ENCODE measurements around the gene ZSWIM5.
"Not testable (repeated sequence)": the region's sequence is repeated elsewhere in the genome, so short reads cannot be mapped to it uniquely, and the experiment has no call there.

ZSWIM5 gene

DNA sequence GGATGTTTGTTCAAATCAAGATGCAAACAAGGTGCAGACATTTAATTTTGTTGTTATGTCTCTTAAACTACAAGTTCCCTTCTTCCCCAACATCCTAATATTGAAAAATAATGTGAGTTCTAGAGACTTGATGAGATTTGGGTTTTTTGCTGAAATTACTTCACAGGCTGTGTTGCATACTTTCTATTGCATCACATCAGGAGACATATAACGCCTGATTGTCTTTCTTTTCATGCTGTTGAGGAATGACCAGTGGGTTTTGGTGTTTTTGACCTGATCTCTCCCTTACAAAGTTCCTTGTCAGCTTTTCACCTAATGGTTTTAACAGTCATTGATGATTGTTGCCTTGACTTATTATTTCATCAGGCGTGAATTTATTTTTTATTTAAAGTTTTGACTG is 111.0 kb downstream of the ZSWIM5 start:
- Histone ChIP-seq H3K27me3 (replicated peaks; ENCODE audit: insufficient read depth, low read length) (no peaks in the 10 kb centered on the region), H3K79me2 (ENCODE audit: low read length) (no peaks in the 10 kb centered on the region)

DNA sequence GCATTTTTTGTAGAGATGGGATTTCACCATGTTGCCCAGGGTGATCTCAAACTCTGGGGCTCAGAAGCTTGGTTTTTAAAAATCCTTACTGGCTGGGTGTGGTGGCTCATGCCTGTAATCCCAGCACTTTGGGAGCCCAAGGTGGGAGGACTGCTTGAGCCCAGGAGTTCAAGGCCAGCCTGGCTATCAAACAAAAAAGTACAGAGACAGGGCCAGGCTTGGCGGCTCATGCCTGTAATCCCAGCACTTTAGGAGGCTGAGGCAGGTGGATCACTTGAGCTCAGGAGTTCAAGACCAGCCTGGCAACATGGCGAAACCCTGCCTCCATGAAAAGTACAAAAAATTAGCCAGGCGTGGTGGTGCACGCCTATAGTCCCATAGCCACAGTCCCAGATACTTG is 112.0 kb downstream of the ZSWIM5 start:
- not testable (repeated sequence) for DNase-seq; H3F3A ChIP-seq (ENCODE audit: insufficient read depth, low read length); H3K9me3 ChIP-seq (replicated peaks; ENCODE audit: insufficient read depth, low read length); H3K4me3 ChIP-seq (ENCODE audit: low read length); H2AFZ ChIP-seq (ENCODE audit: low read length); H3K4me1 ChIP-seq (ENCODE audit: low read length); H3K4me2 ChIP-seq (ENCODE audit: low read depth, low read length); H3K27me3 ChIP-seq (replicated peaks; ENCODE audit: insufficient read depth, low read length); H3K9me2 ChIP-seq (replicated peaks; ENCODE audit: insufficient read depth, low read length); H3K27ac ChIP-seq (ENCODE audit: low read length); H3K9ac ChIP-seq (ENCODE audit: low read length); H4K20me1 ChIP-seq (ENCODE audit: insufficient read depth, low read length); H3K79me2 ChIP-seq (ENCODE audit: low read length); H3K36me3 ChIP-seq (replicated peaks; ENCODE audit: insufficient read depth, low read length)

More for the DNA sequence above, 111.0 kb downstream of the ZSWIM5 start:
- Histone ChIP-seq H3K27ac (ENCODE audit: low read length) (no peak overlapping the region), H3K9me3 (replicated peaks; ENCODE audit: insufficient read depth, low read length) (no peaks in the 10 kb centered on the region), H2AFZ (ENCODE audit: low read length) (no peak overlapping the region), H4K20me1 (ENCODE audit: insufficient read depth, low read length) (no peaks in the 10 kb centered on the region), H3F3A (ENCODE audit: insufficient read depth, low read length) (no peaks in the 10 kb centered on the region), H3K4me3 (ENCODE audit: low read length) (no peak overlapping the region), H3K36me3 (replicated peaks; ENCODE audit: insufficient read depth, low read length) (no peaks in the 10 kb centered on the region), H3K9ac (ENCODE audit: low read length) (no peak overlapping the region), H3K9me2 (replicated peaks; ENCODE audit: insufficient read depth, low read length) (no peaks in the 10 kb centered on the region), H3K4me2 (ENCODE audit: low read depth, low read length) (no peak overlapping the region), H3K4me1 (ENCODE audit: low read length) (no peaks in the 10 kb centered on the region)
- no peak for TF ChIP-seq EZH2 (optimal IDR thresholded peaks at IDR 0.05; ENCODE audit: low read depth, low read length)
- TF ChIP-seq, protein P1, sequence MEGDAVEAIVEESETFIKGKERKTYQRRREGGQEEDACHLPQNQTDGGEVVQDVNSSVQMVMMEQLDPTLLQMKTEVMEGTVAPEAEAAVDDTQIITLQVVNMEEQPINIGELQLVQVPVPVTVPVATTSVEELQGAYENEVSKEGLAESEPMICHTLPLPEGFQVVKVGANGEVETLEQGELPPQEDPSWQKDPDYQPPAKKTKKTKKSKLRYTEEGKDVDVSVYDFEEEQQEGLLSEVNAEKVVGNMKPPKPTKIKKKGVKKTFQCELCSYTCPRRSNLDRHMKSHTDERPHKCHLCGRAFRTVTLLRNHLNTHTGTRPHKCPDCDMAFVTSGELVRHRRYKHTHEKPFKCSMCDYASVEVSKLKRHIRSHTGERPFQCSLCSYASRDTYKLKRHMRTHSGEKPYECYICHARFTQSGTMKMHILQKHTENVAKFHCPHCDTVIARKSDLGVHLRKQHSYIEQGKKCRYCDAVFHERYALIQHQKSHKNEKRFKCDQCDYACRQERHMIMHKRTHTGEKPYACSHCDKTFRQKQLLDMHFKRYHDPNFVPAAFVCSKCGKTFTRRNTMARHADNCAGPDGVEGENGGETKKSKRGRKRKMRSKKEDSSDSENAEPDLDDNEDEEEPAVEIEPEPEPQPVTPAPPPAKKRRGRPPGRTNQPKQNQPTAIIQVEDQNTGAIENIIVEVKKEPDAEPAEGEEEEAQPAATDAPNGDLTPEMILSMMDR (IDR thresholded peaks at IDR 0.05; ENCODE audit: low read length) = no peak
- no peak for TF ChIP-seq EZH2phosphoT487 (IDR thresholded peaks at IDR 0.05; ENCODE audit: low read length)
- no peak for DNase-seq

DNA sequence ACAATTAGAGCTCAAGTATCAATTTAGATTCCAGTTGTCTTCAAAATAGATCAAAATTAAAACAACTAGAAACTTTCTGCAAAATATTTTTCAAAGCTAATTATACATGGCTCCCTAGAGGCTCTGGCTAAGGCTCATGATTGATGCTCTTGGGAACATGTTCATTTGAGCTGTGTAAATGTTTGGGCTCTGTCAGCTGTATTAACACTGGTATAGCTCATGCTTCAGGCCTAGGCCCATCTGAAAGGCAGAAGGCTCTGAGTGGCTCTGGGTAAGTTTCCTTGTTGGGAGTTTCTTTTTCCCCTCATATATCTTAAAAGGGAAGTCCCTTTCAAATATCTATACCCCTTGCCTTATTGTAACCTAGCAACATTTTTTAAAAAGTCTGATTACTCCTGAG is 113.1 kb downstream of the ZSWIM5 start:
- Histone ChIP-seq H3K27ac (ENCODE audit: low read length) (no peak overlapping the region), H2AFZ (ENCODE audit: low read length) (no peak overlapping the region), H3K27me3 (replicated peaks; ENCODE audit: insufficient read depth, low read length) (no peaks in the 10 kb centered on the region), H4K20me1 (ENCODE audit: insufficient read depth, low read length) (no peaks in the 10 kb centered on the region), H3K4me3 (ENCODE audit: low read length) (no peak overlapping the region), H3K9ac (ENCODE audit: low read length) (no peak overlapping the region), H3K9me2 (replicated peaks; ENCODE audit: insufficient read depth, low read length) (no peaks in the 10 kb centered on the region), H3K4me1 (ENCODE audit: low read length) (no peaks in the 10 kb centered on the region), H3K4me2 (ENCODE audit: low read depth, low read length) (no peak overlapping the region), H3K36me3 (replicated peaks; ENCODE audit: insufficient read depth, low read length) (no peaks in the 10 kb centered on the region), H3K9me3 (replicated peaks; ENCODE audit: insufficient read depth, low read length) (no peaks in the 10 kb centered on the region), H3K79me2 (ENCODE audit: low read length) (no peaks in the 10 kb centered on the region), H3F3A (ENCODE audit: insufficient read depth, low read length) (no peaks in the 10 kb centered on the region)
- TF ChIP-seq, protein P1 (IDR thresholded peaks at IDR 0.05; ENCODE audit: low read length) = no peak
- no peak for TF ChIP-seq EZH2 (optimal IDR thresholded peaks at IDR 0.05; ENCODE audit: low read depth, low read length)
- TF ChIP-seq EZH2phosphoT487 (IDR thresholded peaks at IDR 0.05; ENCODE audit: low read length) = no peak
- no peak for DNase-seq

DNA sequence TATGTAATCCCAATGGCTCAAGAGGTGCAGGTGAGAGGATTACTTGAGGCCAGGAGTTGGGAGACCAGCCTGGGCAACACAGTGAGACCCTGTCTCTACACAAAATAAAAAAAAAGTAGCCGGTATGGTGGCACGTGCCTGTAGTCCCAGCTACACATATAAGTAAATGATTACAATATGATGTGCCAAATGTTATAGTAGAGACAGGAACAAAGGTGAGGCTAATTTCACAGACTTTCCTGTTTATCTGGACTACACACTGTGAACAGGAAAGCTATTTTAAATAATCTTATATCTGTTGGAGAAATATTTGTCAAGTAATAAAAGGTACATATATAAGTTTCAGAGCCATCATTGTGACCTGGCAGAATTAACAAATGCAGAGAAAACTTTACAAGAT is 116.7 kb downstream of the ZSWIM5 start:
- no peak for DNase-seq
- no peaks in the 10 kb centered on the region for H3K79me2 ChIP-seq (ENCODE audit: low read length)
- no peak overlapping the region for H3K4me3 ChIP-seq (ENCODE audit: low read length)
- no peaks in the 10 kb centered on the region for H3K36me3 ChIP-seq (replicated peaks; ENCODE audit: insufficient read depth, low read length)
- no peaks in the 10 kb centered on the region for H3F3A ChIP-seq (ENCODE audit: insufficient read depth, low read length)
- H2AFZ ChIP-seq (ENCODE audit: low read length) = no peak overlapping the region
- no peak overlapping the region for H3K4me2 ChIP-seq (ENCODE audit: low read depth, low read length)
- no peak overlapping the region for H3K27ac ChIP-seq (ENCODE audit: low read length)
- no peaks in the 10 kb centered on the region for H3K4me1 ChIP-seq (ENCODE audit: low read length)
- TF ChIP-seq, protein P1 (IDR thresholded peaks at IDR 0.05; ENCODE audit: low read length) = no peak
- TF ChIP-seq EZH2phosphoT487 (IDR thresholded peaks at IDR 0.05; ENCODE audit: low read length) (no peak), EZH2 (optimal IDR thresholded peaks at IDR 0.05; ENCODE audit: low read depth, low read length) (no peak)
- no peaks in the 10 kb centered on the region for H3K9me2 ChIP-seq (replicated peaks; ENCODE audit: insufficient read depth, low read length)
- H3K9me3 ChIP-seq (replicated peaks; ENCODE audit: insufficient read depth, low read length) = no peaks in the 10 kb centered on the region
- H3K27me3 ChIP-seq (replicated peaks; ENCODE audit: insufficient read depth, low read length) = no peaks in the 10 kb centered on the region
- no peak overlapping the region for H3K9ac ChIP-seq (ENCODE audit: low read length)
- no peaks in the 10 kb centered on the region for H4K20me1 ChIP-seq (ENCODE audit: insufficient read depth, low read length)
